Neural cell (in vitro differentiated cells): ENCODE results near the gene AEN. TPM values are rescaled to one million over a fixed set of nuclear protein-coding genes. Genes with fewer than 3 reads are reported as not detected.

Experiments used
- H2AFZ ChIP-seq: fragments of 200-600, 300-800 bp; sonication (generic), shearing (Covaris generic); 2 replicates; pipeline ENCODE4 v1.6.0; 2014; ENCODE audit warnings: low read depth, mild to moderate bottlenecking, antibody characterized with exemption, low read length, moderate library complexity
- H3F3A ChIP-seq: fragments of 200-600 bp; shearing (Covaris generic); 2 replicates; pipeline ENCODE4 v1.6.1; 2016; ENCODE audit warnings: mild to moderate bottlenecking, moderate library complexity, mixed read lengths, antibody characterized with exemption, low read length; ENCODE audit not compliant: insufficient read depth, poor library complexity, severe bottlenecking
- H3K27ac ChIP-seq: fragments of 200-600, 300-800 bp; sonication (generic), shearing (Covaris generic); 2 replicates; pipeline ENCODE4 v1.5.1; 2014; ENCODE audit warnings: mild to moderate bottlenecking, low read length, moderate library complexity
- H3K27me3 ChIP-seq: fragments of 300-800, 200-600 bp; sonication (generic), shearing (Covaris generic); 2 replicates; pipeline ENCODE4 v1.6.0; 2014; ENCODE audit warnings: mild to moderate bottlenecking, low read depth, low read length, moderate library complexity; ENCODE audit not compliant: insufficient read depth
- H3K36me3 ChIP-seq: fragments of 300-800, 200-600 bp; sonication (generic), shearing (Covaris generic); 2 replicates; pipeline ENCODE4 v1.5.1; 2014; ENCODE audit warnings: mild to moderate bottlenecking, antibody characterized with exemption, low read length, moderate library complexity; ENCODE audit not compliant: insufficient read depth
- H3K4me2 ChIP-seq: fragments of 300-800, 200-600 bp; sonication (generic), shearing (Covaris generic); 2 replicates; pipeline ENCODE4 v1.6.0; 2014; ENCODE audit warnings: mild to moderate bottlenecking, low read length
- H3K4me3 ChIP-seq: fragments of 300-800, 200-600 bp; sonication (generic), shearing (Covaris generic); 2 replicates; pipeline ENCODE4 v1.5.1; 2014; ENCODE audit warnings: mild to moderate bottlenecking, low read length, moderate library complexity
- H3K79me2 ChIP-seq: fragments of 200-600 bp; shearing (Covaris generic); replicated peaks from 2 replicates; pipeline ENCODE4 v1.6.0; 2014; ENCODE audit warnings: mild to moderate bottlenecking, low read length, moderate library complexity; ENCODE audit not compliant: insufficient read depth
- H3K9ac ChIP-seq: fragments of 300-800, 200-600 bp; sonication (generic), shearing (Covaris generic); 2 replicates; pipeline ENCODE4 v1.6.1; 2016; ENCODE audit warnings: mild to moderate bottlenecking, low read length, mixed read lengths
- H3K9me2 ChIP-seq: fragments of 200-600 bp; shearing (Covaris generic); 2 replicates; pipeline ENCODE4 v1.6.1; 2016; ENCODE audit warnings: mild to moderate bottlenecking, low read length, mixed read lengths; ENCODE audit not compliant: insufficient read depth
- H3K9me3 ChIP-seq: fragments of 200-600, 300-800 bp; sonication (generic), shearing (Covaris generic); 2 replicates; pipeline ENCODE4 v1.6.1; 2016; ENCODE audit warnings: mild to moderate bottlenecking, mixed run types, low read length, moderate library complexity, mixed read lengths
- H4K20me1 ChIP-seq: fragments of 200-600 bp; shearing (Covaris generic); 2 replicates; pipeline ENCODE4 v1.6.1; 2016; ENCODE audit warnings: mild to moderate bottlenecking, mixed run types; ENCODE audit not compliant: insufficient read depth
- CTCF ChIP-seq: fragments of 450-650 bp; IDR thresholded peaks from 2 replicates; pipeline ENCODE4 v1.5.1; 2014; ENCODE audit warnings: antibody characterized with exemption, mild to moderate bottlenecking, moderate library complexity; ENCODE audit not compliant: poor library complexity, severe bottlenecking
- EP300 ChIP-seq: fragments of 450-650 bp; conservative IDR thresholded peaks from 2 replicates; pipeline ENCODE4 v1.6.1; 2014; ENCODE audit warnings: antibody characterized with exemption, mild to moderate bottlenecking, moderate library complexity; ENCODE audit not compliant: poor library complexity, severe bottlenecking
- EZH2 ChIP-seq: fragments of 200-600, 300-800 bp; shearing (Covaris generic), sonication (generic); IDR thresholded peaks from 2 replicates; pipeline ENCODE4 v1.6.1; 2014; ENCODE audit warnings: antibody characterized with exemption, low read length, borderline replicate concordance, mild to moderate bottlenecking; ENCODE audit not compliant: insufficient read depth, poor library complexity, severe bottlenecking
- MXI1 ChIP-seq: fragments of 450-650 bp; conservative IDR thresholded peaks from 2 replicates; pipeline ENCODE4 v1.6.1; 2014; ENCODE audit warnings: antibody characterized with exemption, mild to moderate bottlenecking; ENCODE audit not compliant: poor library complexity, severe bottlenecking
- POLR2AphosphoS5 ChIP-seq: IDR thresholded peaks from 2 replicates; pipeline ENCODE4 v1.6.1; 2012
- RAD21 ChIP-seq: fragments of 450-650 bp; conservative IDR thresholded peaks from 2 replicates; pipeline ENCODE4 v1.6.1; 2014; ENCODE audit warnings: antibody characterized with exemption, mild to moderate bottlenecking, moderate library complexity
- REST ChIP-seq: IDR thresholded peaks from 2 replicates; pipeline ENCODE4 v1.6.1; 2012; ENCODE audit warnings: borderline replicate concordance
- SMC3 ChIP-seq: fragments of 450-650 bp; conservative IDR thresholded peaks from 2 replicates; pipeline ENCODE4 v1.6.1; 2014; ENCODE audit warnings: antibody characterized with exemption, mild to moderate bottlenecking, moderate library complexity; ENCODE audit not compliant: poor library complexity
- TAF1 ChIP-seq: IDR thresholded peaks from 2 replicates; pipeline ENCODE4 v1.6.1; 2012; ENCODE audit warnings: low read depth
- polyA plus RNA-seq: library from polyadenylated mRNA; depleted of rRNA; stranded (reverse); fragments of >200 nt; gene quantifications from 2 replicates; pipeline ENCODE4 v1.2.3, GENCODE V29; 2014

The AEN gene
- polyA plus RNA-seq, 1 donor from 2014 or later, result 17.2 TPM

GRCh38 chr15:88664151-88664778 is 43.1 kb downstream of the AEN start:
- Histone ChIP-seq H3K9me2 (no peaks in the 10 kb centered on the region), H3F3A (no peaks in the 10 kb centered on the region), H3K36me3 (no peaks in the 10 kb centered on the region), H3K27ac (no peak overlapping the region), H3K4me3 (no peak overlapping the region), H3K9ac (no peak overlapping the region), H3K9me3 (no peaks in the 10 kb centered on the region), H2AFZ (no peak overlapping the region), H3K4me2 (no peak overlapping the region), H4K20me1 (no peaks in the 10 kb centered on the region), H3K27me3 (no peaks in the 10 kb centered on the region), H3K79me2 (no peaks in the 10 kb centered on the region)
- TF ChIP-seq REST, result no peak
- TF ChIP-seq CTCF, result no peak
- no peak for TF ChIP-seq TAF1
- no peak for TF ChIP-seq RAD21
- no peak for TF ChIP-seq SMC3
- no peak for TF ChIP-seq POLR2AphosphoS5
- no peak for TF ChIP-seq EP300
- no peak for TF ChIP-seq MXI1
- no peak for TF ChIP-seq EZH2

GRCh38 chr15:88674661-88675060 is 53.5 kb downstream of the AEN start:
- TF ChIP-seq SMC3 (no peak), TAF1 (no peak), MXI1 (no peak), RAD21 (no peak), REST (no peak), EZH2 (no peak), EP300 (no peak), POLR2AphosphoS5 (no peak), CTCF (no peak)
- no peaks in the 10 kb centered on the region for H3K9me3 ChIP-seq
- H3K9me2 ChIP-seq, result no peaks in the 10 kb centered on the region
- no peaks in the 10 kb centered on the region for H3K27me3 ChIP-seq
- H3F3A ChIP-seq, result no peaks in the 10 kb centered on the region
- H3K4me2 ChIP-seq, result no peak overlapping the region
- H2AFZ ChIP-seq, result no peak overlapping the region
- H3K27ac ChIP-seq, result no peak overlapping the region
- H4K20me1 ChIP-seq, result no peaks in the 10 kb centered on the region
- no peak overlapping the region for H3K4me3 ChIP-seq
- H3K36me3 ChIP-seq, result no peaks in the 10 kb centered on the region
- no peak overlapping the region for H3K9ac ChIP-seq
- no peaks in the 10 kb centered on the region for H3K79me2 ChIP-seq
